Measurements from ENCODE around the gene RAD51AP1. TPM values are rescaled to one million over a fixed set of nuclear protein-coding genes. Genes with fewer than 3 reads are reported as not detected.

RAD51AP1 gene
- total RNA-seq, 1 experiment from 2014 or later, result 45.2 TPM

DNA sequence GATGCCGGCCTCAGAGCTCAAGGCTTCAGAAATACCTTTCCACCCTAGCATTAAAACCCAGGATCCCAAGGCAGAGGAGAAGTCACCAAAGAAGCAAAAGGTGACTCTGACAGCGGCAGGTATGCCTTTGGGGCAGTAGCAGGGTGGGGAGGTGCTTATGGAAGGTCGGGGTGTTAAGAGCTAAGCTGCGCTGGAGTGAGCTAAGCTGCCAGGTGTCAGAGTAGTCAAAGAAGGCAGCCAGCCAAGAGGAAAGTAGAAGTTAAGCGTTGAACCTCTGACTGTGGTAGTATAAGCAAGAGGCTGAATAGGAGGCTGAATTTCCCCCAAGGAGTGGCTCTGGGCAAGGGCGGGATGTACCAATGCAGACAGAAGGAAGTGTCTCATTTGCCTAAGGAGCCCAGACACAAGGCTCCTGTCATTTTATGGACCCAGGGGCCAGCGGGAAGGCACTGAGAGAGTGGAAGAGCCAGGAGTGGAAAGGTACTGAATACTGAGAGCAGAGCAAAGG, 52.5 kb downstream of the RAD51AP1 start:
- DNase-seq (ENCODE audit: low spot score) (no peak), ATAC-seq (no peak)
- ChIA-PET POLR2A (no interaction called here), CTCF (interaction anchor here (1.4 to 5.9 kb wide), 2 partner anchors 13 to 167 kb away, joined by 3 to 38 read pairs; no protein-coding TSS in a partner anchor)
- peaks cover 5% of the 10 kb centered on the region for H3K9me3 Mint-ChIP-seq
- H3K27ac Mint-ChIP-seq, result no peak overlapping the region
- TF ChIP-seq TEAD4 (CRISPR knock-in tag; IDR thresholded peaks at IDR 0.05), result no peak
- no peak for TF ChIP-seq GTF2I (CRISPR knock-in tag; conservative IDR thresholded peaks at IDR 0.05)
- TF ChIP-seq ZNF423 (CRISPR knock-in tag; IDR thresholded peaks at IDR 0.05), result no peak
- TF ChIP-seq FOXJ3 (CRISPR knock-in tag; IDR thresholded peaks at IDR 0.05; ENCODE audit: borderline replicate concordance), result no peak
- TF ChIP-seq, protein P1, sequence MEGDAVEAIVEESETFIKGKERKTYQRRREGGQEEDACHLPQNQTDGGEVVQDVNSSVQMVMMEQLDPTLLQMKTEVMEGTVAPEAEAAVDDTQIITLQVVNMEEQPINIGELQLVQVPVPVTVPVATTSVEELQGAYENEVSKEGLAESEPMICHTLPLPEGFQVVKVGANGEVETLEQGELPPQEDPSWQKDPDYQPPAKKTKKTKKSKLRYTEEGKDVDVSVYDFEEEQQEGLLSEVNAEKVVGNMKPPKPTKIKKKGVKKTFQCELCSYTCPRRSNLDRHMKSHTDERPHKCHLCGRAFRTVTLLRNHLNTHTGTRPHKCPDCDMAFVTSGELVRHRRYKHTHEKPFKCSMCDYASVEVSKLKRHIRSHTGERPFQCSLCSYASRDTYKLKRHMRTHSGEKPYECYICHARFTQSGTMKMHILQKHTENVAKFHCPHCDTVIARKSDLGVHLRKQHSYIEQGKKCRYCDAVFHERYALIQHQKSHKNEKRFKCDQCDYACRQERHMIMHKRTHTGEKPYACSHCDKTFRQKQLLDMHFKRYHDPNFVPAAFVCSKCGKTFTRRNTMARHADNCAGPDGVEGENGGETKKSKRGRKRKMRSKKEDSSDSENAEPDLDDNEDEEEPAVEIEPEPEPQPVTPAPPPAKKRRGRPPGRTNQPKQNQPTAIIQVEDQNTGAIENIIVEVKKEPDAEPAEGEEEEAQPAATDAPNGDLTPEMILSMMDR (IDR thresholded peaks at IDR 0.05), result no peak
- TF ChIP-seq, protein P2, sequence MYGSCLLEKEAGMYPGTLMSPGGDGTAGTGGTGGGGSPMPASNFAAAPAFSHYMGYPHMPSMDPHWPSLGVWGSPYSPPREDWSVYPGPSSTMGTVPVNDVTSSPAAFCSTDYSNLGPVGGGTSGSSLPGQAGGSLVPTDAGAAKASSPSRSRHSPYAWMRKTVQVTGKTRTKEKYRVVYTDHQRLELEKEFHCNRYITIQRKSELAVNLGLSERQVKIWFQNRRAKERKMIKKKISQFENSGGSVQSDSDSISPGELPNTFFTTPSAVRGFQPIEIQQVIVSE (CRISPR knock-in tag; IDR thresholded peaks at IDR 0.05; ENCODE audit: borderline replicate concordance), result no peak
- no peak for TF ChIP-seq ZNF317 (CRISPR knock-in tag; IDR thresholded peaks at IDR 0.05; ENCODE audit: borderline replicate concordance, low read depth)
- TF ChIP-seq ZNF121 (CRISPR knock-in tag; IDR thresholded peaks at IDR 0.05), result no peak
- peaks cover 10% of the 10 kb centered on the region for H3K4me1 Mint-ChIP-seq
- no peak overlapping the region for H3K4me3 Mint-ChIP-seq
- no peaks in the 10 kb centered on the region for H3K36me3 Mint-ChIP-seq
- no peaks in the 10 kb centered on the region; the same call in 1 of the 2 replicates for H3K27me3 Mint-ChIP-seq (ENCODE audit: low read depth)

DNA sequence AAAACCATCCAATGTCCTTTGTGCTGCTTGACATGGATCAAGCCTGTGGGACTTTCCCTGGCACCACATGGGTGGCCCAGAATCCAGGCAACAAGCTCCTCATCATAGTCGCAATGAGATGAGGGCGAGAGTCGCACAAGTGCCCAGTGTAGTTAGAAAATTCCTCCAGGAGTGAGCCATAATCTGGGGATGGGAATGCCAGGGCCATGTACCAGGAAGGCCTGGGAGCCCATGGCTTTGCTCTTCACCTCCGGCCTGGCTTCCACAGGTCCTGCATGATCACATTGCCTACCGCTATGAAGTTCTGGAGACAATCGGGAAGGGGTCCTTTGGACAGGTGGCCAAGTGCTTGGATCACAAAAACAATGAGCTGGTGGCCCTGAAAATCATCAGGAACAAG, 57.2 kb downstream of the RAD51AP1 start:
- POLR2A ChIA-PET, result interaction anchor here (1.0 kb wide), 1 partner anchor 53 kb away, joined by 3 read pairs; the partner anchor contains the start of genes AKAP3 and NDUFA9
- CTCF ChIA-PET, result no interaction called here
- no peak overlapping the region for H3K4me3 Mint-ChIP-seq
- TF ChIP-seq SMAD3 (CRISPR knock-in tag; IDR thresholded peaks at IDR 0.05; ENCODE audit: borderline replicate concordance) (no peak), ETV6 (CRISPR knock-in tag; IDR thresholded peaks at IDR 0.05) (no peak), PRRX2 (CRISPR knock-in tag; IDR thresholded peaks at IDR 0.05) (no peak), ATF1 (CRISPR knock-in tag; IDR thresholded peaks at IDR 0.05) (no peak), NFYB (CRISPR knock-in tag; conservative IDR thresholded peaks at IDR 0.05; ENCODE audit: low read depth) (no peak), MYBL2 (CRISPR knock-in tag; IDR thresholded peaks at IDR 0.05) (no peak), ZNF219 (CRISPR knock-in tag; IDR thresholded peaks at IDR 0.05; ENCODE audit: borderline replicate concordance) (no peak), TCF7 (CRISPR knock-in tag; IDR thresholded peaks at IDR 0.05; ENCODE audit: low read depth) (no peak)
- TF ChIP-seq, protein P3, sequence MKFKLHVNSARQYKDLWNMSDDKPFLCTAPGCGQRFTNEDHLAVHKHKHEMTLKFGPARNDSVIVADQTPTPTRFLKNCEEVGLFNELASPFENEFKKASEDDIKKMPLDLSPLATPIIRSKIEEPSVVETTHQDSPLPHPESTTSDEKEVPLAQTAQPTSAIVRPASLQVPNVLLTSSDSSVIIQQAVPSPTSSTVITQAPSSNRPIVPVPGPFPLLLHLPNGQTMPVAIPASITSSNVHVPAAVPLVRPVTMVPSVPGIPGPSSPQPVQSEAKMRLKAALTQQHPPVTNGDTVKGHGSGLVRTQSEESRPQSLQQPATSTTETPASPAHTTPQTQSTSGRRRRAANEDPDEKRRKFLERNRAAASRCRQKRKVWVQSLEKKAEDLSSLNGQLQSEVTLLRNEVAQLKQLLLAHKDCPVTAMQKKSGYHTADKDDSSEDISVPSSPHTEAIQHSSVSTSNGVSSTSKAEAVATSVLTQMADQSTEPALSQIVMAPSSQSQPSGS (CRISPR knock-in tag; IDR thresholded peaks at IDR 0.05; ENCODE audit: borderline replicate concordance, low read depth), result no peak
- TF ChIP-seq, protein P4, sequence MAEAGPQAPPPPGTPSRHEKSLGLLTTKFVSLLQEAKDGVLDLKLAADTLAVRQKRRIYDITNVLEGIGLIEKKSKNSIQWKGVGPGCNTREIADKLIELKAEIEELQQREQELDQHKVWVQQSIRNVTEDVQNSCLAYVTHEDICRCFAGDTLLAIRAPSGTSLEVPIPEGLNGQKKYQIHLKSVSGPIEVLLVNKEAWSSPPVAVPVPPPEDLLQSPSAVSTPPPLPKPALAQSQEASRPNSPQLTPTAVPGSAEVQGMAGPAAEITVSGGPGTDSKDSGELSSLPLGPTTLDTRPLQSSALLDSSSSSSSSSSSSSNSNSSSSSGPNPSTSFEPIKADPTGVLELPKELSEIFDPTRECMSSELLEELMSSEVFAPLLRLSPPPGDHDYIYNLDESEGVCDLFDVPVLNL (CRISPR knock-in tag; IDR thresholded peaks at IDR 0.05; ENCODE audit: borderline replicate concordance, low read depth), result no peak
- TF ChIP-seq, protein P5, sequence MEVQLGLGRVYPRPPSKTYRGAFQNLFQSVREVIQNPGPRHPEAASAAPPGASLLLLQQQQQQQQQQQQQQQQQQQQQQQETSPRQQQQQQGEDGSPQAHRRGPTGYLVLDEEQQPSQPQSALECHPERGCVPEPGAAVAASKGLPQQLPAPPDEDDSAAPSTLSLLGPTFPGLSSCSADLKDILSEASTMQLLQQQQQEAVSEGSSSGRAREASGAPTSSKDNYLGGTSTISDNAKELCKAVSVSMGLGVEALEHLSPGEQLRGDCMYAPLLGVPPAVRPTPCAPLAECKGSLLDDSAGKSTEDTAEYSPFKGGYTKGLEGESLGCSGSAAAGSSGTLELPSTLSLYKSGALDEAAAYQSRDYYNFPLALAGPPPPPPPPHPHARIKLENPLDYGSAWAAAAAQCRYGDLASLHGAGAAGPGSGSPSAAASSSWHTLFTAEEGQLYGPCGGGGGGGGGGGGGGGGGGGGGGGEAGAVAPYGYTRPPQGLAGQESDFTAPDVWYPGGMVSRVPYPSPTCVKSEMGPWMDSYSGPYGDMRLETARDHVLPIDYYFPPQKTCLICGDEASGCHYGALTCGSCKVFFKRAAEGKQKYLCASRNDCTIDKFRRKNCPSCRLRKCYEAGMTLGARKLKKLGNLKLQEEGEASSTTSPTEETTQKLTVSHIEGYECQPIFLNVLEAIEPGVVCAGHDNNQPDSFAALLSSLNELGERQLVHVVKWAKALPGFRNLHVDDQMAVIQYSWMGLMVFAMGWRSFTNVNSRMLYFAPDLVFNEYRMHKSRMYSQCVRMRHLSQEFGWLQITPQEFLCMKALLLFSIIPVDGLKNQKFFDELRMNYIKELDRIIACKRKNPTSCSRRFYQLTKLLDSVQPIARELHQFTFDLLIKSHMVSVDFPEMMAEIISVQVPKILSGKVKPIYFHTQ (CRISPR knock-in tag; IDR thresholded peaks at IDR 0.05), result no peak
- TF ChIP-seq, protein P6, sequence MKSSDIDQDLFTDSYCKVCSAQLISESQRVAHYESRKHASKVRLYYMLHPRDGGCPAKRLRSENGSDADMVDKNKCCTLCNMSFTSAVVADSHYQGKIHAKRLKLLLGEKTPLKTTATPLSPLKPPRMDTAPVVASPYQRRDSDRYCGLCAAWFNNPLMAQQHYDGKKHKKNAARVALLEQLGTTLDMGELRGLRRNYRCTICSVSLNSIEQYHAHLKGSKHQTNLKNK (CRISPR knock-in tag; IDR thresholded peaks at IDR 0.05), result no peak
- TF ChIP-seq, protein P7, sequence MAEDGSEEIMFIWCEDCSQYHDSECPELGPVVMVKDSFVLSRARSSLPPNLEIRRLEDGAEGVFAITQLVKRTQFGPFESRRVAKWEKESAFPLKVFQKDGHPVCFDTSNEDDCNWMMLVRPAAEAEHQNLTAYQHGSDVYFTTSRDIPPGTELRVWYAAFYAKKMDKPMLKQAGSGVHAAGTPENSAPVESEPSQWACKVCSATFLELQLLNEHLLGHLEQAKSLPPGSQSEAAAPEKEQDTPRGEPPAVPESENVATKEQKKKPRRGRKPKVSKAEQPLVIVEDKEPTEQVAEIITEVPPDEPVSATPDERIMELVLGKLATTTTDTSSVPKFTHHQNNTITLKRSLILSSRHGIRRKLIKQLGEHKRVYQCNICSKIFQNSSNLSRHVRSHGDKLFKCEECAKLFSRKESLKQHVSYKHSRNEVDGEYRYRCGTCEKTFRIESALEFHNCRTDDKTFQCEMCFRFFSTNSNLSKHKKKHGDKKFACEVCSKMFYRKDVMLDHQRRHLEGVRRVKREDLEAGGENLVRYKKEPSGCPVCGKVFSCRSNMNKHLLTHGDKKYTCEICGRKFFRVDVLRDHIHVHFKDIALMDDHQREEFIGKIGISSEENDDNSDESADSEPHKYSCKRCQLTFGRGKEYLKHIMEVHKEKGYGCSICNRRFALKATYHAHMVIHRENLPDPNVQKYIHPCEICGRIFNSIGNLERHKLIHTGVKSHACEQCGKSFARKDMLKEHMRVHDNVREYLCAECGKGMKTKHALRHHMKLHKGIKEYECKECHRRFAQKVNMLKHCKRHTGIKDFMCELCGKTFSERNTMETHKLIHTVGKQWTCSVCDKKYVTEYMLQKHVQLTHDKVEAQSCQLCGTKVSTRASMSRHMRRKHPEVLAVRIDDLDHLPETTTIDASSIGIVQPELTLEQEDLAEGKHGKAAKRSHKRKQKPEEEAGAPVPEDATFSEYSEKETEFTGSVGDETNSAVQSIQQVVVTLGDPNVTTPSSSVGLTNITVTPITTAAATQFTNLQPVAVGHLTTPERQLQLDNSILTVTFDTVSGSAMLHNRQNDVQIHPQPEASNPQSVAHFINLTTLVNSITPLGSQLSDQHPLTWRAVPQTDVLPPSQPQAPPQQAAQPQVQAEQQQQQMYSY (CRISPR knock-in tag; IDR thresholded peaks at IDR 0.05), result no peak

More for the DNA sequence above, 57.2 kb downstream of the RAD51AP1 start:
- no peaks in the 10 kb centered on the region for H3K9me3 Mint-ChIP-seq
- no peaks in the 10 kb centered on the region for H3K36me3 Mint-ChIP-seq
- peaks cover 3% of the 10 kb centered on the region; the same call in 1 of the 2 replicates for H3K27me3 Mint-ChIP-seq (ENCODE audit: low read depth)
- no peak for DNase-seq (ENCODE audit: low spot score)
- H3K4me1 Mint-ChIP-seq, result no peaks in the 10 kb centered on the region
- ATAC-seq, result no peak
- H3K27ac Mint-ChIP-seq, result no peak overlapping the region
